Esophagus squamous epithelium (tissue), 4 donors: ENCODE results near the gene SCN3A.

Experiments used
- CTCF ChIP-seq, 6 experiments: fragments of 450-650 bp in 4 of 6; fragments of 200-600 bp in 2 of 6; sonication (generic) in 2 of 6; IDR thresholded peaks; one replicate each; pipeline ENCODE4 v1.5.1; 2016 to 2019; ENCODE audit warnings: antibody characterized with exemption in 6 of 6, mild to moderate bottlenecking in 4 of 6, moderate library complexity in 4 of 6
- POLR2A ChIP-seq, 4 donors: fragments of 450-650 bp; IDR thresholded peaks; one replicate each; pipeline ENCODE4 v1.6.1; 2017; ENCODE audit warnings: antibody characterized with exemption in 4 of 4, mild to moderate bottlenecking in 4 of 4, moderate library complexity in 3 of 4

- TF ChIP-seq CTCF (IDR thresholded peaks at IDR 0.05) = no peak
- no peak for TF ChIP-seq POLR2A (IDR thresholded peaks at IDR 0.05)
Measured at GRCh38 chr2:165122521-165122920, 81.3 kb downstream of the SCN3A start.
